GM12891 (cell line): ENCODE results near the gene PIN1.

Source experiments
- POLR2AphosphoS5 ChIP-seq: IDR thresholded peaks from 2 replicates; pipeline ENCODE4 v1.6.1; 2011; ENCODE audit warnings: low read depth, low read length, control low read depth
- TAF1 ChIP-seq: IDR thresholded peaks from 2 replicates; pipeline ENCODE4 v1.6.1; 2011; ENCODE audit warnings: low read depth, low read length, control low read depth

GRCh38 chr19:9881720-9882119, 46.6 kb downstream of the PIN1 start:
- TF ChIP-seq POLR2AphosphoS5 (no peak), TAF1 (no peak)
